ENCODE results near the gene LOXL1. TPM values are rescaled to one million over a fixed set of nuclear protein-coding genes. Genes with fewer than 3 reads are reported as not detected.

LOXL1 gene, protein sequence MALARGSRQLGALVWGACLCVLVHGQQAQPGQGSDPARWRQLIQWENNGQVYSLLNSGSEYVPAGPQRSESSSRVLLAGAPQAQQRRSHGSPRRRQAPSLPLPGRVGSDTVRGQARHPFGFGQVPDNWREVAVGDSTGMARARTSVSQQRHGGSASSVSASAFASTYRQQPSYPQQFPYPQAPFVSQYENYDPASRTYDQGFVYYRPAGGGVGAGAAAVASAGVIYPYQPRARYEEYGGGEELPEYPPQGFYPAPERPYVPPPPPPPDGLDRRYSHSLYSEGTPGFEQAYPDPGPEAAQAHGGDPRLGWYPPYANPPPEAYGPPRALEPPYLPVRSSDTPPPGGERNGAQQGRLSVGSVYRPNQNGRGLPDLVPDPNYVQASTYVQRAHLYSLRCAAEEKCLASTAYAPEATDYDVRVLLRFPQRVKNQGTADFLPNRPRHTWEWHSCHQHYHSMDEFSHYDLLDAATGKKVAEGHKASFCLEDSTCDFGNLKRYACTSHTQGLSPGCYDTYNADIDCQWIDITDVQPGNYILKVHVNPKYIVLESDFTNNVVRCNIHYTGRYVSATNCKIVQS
- total RNA-seq, result 16.6 TPM

DNA sequence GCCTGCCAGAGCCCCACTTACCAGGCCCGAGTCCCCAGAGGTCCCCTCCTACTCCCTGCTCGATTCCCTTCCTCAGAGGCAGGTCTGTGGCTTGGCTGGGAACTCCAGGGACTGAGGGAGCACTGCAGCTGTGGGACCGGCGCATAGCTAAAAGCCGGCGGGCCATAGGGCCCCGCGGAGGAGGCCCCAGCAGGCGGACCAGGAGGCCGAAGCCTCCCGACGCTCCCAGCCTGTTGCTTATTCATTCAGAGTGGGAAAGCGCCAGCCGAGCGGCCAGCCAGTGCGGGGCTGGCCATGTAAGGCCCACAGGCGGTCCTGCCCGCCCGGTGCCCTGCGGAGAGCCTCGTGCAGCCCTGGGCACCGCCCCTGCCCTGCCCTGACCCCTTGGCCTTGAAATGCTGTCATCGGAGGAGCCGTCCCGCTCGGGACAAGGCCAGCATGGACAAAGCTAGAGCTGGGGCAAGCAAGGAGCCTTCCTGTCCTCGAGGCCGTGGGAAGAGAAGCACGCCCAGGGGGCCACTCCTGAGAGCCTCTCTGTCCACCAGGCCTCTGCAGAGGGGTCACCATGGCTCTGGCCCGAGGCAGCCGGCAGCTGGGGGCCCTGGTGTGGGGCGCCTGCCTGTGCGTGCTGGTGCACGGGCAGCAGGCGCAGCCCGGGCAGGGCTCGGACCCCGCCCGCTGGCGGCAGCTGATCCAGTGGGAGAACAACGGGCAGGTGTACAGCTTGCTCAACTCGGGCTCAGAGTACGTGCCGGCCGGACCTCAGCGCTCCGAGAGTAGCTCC is at the start of gene LOXL1:
TSS of gene LOXL1 (plus strand) at position 244 of the 784 bp plus-strand sequence. CDS start at position 566, 322 bp downstream.
- intact Hi-C loops (cut with DNase I), result no loop called here
- ATAC-seq (peak; percentile 80), DNase-seq (ENCODE audit: low spot score) (peak; percentile 78)

DNA sequence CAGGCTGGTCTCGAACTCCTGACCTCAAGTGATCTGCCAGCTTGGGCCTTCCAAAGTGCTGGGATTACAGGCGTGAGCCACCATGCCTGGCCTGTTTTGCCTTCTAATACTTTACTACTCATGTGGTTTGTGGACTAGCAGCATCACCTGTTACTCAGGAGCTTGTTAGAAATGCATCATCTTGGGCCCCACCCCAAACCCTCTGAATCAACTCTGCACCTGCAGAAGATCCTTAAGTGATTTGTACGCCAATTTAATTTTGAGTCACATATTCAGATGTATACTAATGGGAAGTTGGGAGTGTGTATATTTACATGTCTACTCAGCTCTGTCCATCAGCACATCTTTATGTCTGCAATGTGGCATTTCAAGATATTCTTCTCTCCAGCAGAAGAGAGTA is 46.8 kb upstream of the LOXL1 start:
- DNase-seq (ENCODE audit: low spot score) (peak; percentile 23), ATAC-seq (no peak)
- intact Hi-C loops (cut with DNase I), result no loop called here

DNA sequence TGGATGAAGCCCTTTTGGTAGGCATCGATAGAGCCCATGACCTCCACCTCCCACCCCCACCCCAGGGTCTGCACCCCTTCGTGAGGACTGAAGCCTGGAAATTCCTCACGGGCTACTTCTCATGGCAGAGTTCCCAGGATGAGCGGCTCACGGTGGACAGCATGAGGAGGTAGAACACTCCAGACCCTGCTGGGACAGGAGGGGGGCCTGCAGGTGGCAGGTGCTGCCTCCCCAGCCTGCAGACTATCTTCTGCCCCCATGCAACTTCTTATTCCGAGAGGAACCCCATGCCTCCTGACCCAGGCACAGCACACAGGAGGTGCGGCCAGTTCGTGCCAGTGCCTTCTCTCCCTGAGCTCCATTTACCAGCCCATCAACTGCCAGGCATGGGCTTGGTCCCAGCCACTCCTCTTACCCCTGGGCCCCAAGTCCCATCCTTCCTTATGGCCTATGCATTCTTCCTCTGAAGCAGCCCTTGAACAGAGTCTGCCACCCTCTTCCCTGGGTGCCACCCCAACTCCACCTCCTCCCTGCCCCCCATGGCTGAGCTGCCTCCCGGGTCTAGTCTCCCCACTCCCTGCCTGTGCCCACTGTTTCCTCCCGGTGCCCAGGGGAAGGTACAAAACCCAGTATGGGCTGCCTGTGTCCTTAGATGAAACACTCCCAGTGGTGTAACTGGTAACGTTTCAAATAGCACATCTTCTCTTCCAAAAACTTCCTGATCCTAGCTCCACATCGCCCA is 44.5 kb upstream of the LOXL1 start:
- ATAC-seq (no peak), DNase-seq (ENCODE audit: low spot score) (peak; percentile 46)
- intact Hi-C loops (cut with DNase I), result no loop called here

DNA sequence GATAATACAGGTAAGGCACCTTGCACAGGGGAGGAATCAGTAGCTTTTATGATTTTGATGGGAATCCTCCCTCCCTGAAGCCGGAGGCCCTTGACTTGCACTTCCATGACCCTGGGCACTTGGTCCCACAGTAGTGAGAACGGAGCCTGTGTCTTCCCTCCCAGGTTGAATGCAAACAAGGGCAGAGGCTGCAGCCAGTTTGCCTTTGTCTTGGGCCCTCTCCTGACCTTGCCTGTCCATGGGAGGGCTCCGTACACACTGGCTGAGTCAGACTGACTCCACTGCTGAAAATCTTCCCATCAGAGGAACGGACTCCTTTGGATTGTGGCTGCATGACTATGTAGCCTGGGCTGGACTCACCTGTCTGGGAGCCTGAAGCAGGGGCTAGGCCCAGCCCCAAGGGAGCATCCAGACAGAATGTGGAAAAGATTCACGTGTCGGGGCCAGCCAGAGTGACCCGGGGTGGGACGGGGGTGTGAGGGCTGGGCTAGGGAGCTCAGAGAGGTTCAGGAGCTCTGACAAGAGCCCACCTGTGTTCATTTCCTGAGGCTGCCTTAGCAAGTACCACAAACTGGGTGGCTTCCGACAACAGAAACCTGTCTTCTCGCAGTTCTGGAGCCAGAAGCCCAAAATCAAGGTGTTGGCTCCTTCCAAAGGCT is 43.4 kb upstream of the LOXL1 start:
- peak; percentile 23 for DNase-seq (ENCODE audit: low spot score)
- intact Hi-C loops (cut with DNase I), result no loop called here
- no peak for ATAC-seq

DNA sequence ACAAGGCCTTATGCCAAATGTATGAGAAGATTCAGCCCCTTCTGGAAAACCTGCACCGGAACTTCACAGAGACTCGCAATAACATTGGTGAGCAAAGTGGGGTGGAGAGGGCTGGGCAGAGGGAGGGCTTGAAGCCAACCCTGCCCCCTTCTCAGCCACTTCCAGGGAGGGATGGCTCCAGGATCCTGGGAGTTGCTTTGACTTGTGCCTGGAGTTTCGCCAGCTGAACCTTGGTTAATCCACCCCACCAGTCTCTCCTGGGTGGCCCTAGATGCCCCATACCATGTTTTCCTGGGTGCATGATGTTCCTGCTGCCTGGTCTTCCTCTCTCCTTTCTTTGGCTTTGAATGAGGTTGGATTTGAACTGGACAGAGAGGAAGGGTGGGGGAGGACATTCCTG is 42.1 kb upstream of the LOXL1 start:
- ATAC-seq, result no peak
- peak; percentile 31 for DNase-seq (ENCODE audit: low spot score)
- intact Hi-C loops (cut with DNase I), result no loop called here

DNA sequence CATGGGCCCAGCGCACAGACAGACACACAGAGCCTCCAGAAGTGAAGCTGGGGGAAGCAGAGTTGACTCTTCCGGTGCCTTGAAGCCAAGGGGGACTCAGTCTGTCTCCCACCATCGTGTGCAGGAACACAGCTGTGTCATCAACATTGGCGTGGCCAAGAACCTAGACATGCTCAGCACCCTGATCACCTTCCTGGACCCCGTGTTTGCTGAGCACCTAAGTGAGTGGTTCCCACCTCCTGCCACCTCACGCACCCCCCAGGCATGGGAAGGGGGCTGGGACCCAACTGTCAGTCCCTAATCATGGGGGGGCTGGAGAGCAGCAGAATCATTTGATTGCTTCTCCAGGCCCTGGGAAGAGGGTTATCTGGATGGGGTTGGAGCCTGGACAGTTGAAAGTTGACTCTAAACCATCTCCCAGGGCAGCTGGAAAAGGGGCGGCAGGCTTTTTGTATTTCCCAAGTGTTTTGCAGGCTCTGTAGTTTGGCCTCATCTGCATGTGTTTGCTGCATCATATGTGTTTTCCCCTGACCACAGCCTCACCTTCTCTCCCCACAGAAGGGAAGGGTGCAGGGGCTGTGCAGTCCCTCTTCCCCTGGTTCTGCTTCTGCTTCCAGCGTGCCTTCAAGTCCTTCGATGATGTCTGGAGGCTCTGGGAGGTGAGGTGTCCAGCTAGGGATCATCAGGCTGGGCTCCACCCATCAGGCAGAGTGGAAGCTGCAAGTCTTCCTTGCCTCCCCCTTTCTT is 40.1 kb upstream of the LOXL1 start:
- intact Hi-C loops (cut with DNase I), result no loop called here
- DNase-seq (ENCODE audit: low spot score), result no peak
- no peak for ATAC-seq

DNA sequence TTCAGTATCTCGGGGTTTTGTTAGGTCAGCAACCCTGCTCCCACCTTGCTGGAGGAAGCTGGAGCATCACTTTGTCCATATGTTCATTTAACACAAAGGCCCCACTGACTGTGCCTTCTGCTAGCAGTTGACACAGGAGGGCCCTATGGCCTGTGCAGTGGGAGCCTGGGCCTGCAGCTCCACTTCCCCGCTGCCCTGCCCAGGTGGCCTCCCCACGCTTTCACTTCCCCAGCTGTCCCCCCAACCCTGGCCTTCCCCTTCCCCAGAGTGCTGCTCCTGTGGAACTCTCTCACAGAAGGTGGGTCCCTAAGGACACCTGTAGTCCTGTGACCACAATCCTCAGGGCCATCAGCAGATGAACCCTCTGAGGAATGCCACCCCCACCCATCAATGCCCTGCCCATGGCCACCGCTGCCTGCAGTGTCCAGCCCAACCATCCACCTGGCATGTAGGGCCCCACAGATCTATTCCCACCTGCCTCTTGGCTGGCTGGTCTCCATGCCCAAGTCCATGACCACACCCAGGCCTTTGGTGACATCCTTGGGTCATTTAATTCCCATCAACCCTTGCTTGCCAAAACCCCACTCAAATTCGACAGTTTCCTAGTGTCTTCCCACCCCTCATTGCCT is 39.4 kb upstream of the LOXL1 start:
- peak; percentile 34 for DNase-seq (ENCODE audit: low spot score)
- intact Hi-C loops (cut with DNase I), result no loop called here

DNA sequence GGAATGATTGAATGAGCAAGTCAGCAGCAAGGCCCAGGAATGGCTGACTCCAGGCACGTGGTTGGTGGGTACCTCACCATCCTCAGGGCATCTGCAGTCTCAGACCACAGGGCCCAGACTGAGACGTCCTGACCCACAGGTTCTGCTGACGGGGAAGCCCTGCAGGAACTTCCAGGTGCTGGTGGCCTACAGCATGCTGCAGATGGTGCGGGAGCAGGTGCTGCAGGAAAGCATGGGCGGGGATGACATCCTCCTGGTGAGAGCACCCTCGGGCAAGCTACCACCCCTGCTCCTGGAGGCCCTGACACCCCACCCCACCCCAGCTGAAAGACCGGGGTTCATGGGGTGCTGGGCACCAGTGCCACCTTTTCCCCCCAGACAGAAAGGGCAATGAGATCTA is 38.8 kb upstream of the LOXL1 start:
- DNase-seq (ENCODE audit: low spot score) (peak; percentile 37), ATAC-seq (no peak)
- intact Hi-C loops (cut with DNase I), result no loop called here

More for the DNA sequence above, 39.4 kb upstream of the LOXL1 start:
- ATAC-seq, result no peak

DNA sequence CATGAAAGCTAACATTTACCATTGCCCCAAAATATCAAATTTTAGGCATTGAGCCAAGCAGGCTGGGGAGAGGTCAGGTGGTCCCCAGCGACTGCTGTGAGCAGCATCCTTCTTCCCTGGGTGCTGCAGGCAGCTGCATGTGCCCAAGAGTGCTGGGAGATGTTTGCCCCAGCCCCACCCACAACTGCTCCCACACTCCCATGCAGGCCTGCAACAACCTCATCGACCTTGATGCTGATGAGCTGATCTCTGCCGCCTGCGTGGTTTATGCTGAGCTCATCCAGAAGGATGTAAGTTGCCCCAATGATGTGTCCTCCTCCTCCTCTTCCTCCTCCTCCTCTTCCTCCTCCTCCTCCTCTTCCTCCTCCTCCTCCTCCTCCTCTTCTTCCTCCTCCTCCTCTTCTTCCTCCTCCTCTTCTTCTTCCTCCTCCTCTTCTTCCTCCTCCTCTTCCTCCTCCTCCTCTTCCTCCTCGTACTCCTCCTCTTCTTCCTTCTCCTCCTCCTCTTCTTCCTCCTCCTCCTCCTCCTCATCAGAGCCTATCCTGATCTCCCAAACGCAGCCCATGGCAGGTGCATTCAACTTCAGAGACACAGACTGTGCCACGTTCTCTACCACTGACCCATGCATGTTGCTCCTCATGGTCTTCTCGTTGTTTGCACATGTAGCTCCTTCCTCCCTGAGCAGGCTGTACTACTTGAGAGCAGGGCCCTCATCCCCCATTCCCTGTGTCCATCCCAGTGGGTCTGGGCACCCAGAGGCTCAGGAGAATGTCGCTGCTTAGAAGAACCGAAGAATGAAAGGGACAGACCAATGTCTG is 37.8 kb upstream of the LOXL1 start:
- DNase-seq (ENCODE audit: low spot score) (peak; percentile 28), ATAC-seq (no peak)
- intact Hi-C loops (cut with DNase I), result loop anchor here (1.0 kb wide), 1 partner anchor 21 kb away; no protein-coding TSS in a partner anchor

DNA sequence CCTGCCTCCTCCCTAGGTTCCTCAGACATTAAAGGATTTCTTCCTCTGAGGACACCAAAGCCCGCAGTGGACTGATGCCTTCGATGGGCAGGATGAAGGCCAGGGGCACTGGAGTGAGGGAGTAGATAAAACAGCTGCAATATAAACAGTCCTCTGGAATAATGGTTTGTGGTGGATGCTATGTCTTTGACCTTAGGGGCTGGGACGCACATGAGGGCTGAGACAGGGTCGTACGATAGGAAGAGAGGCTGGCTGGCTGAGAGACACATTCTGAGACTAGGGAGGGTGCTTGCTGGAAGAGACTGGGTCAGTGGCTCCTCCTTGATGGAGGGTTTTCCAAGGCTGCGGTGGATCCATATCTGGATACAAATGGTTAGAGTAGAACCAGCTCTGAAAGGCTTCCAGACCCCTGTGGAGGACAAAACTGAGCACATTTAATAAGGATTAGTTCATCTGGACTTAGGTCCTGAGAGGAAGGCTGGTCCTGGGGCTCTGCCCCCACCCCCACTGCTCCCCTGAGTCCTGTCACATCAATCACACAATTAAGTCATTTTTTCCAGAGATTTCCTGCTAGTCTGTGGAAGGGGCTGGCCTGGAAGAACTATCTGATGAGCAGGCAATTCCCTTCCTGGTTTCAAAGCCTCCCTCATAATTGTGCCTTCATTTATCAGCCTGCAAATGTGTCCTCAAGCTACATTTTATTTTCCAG is 37.1 kb upstream of the LOXL1 start:
- no peak for ATAC-seq
- DNase-seq (ENCODE audit: low spot score), result peak; percentile 15
- intact Hi-C loops (cut with DNase I), result loop anchor here (1.0 kb wide), 1 partner anchor 22 kb away; no protein-coding TSS in a partner anchor

DNA sequence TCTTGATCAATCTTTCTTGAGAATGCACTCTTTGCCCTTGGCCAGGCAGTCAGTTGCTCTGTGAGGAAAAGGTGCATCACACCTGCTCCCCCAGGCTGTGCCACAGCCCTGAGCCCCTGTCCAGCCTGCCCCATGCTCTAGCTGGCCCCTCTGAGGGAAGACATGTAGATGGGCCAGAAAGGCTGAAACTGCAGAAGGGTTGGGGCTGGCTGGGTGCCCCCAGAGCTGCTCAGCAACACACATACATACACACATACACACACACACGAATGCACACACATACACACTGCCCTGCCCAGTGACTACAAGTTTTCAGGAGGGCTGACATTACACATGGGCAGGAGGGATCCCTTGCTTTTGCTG is 36.5 kb upstream of the LOXL1 start:
- no peak for ATAC-seq
- intact Hi-C loops (cut with DNase I), result loop anchor here (1.0 kb wide), 1 partner anchor 22 kb away; no protein-coding TSS in a partner anchor
- no peak for DNase-seq (ENCODE audit: low spot score)

DNA sequence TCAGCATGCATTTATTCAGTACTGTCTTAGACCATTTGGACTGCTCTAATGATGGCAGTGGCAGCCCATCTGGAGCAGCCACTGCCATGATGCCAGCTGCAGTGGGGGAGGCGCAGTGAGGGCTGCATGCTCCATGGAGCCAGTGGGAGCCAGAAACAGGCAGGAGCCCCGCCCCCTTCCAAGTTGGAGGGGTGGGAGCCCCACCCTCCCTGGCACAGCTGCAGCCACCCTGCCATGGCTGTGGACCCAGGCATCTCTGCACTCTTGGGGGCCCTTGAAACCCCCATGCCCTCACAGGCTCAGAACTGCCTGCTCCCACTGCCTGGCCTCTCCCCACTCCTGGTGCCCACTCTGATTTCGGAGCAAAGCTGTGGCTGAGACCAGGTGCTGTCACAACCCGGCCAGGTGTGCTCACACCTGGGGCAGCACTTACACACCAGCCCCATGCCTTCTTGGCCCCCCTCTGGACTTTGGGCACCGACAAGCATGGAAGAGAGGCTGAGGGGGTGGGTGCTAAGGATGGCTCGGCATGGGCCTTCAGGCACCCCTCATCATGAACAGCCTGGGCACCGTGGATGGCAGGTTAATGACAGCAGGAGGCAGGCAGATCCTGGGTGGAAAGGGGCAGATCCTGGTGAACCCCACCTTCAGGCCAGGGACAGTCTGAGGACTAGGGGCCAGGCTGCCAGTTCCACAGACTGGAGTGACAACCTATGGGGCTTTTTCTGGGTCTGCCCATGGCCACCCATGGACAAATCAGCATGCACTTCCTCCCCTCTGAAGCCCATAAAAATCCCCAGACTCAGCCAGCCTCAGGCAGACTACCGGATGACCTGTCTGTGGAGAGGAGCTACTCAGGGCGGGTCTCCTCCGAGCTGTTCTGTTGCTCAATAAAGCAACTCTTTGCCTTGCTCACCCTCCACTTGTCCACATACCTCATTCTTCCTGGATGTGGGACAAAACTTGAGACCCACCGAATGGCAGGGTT is 34.6 kb upstream of the LOXL1 start:
- intact Hi-C loops (cut with DNase I), result no loop called here
- DNase-seq (ENCODE audit: low spot score), result peak; percentile 38

DNA sequence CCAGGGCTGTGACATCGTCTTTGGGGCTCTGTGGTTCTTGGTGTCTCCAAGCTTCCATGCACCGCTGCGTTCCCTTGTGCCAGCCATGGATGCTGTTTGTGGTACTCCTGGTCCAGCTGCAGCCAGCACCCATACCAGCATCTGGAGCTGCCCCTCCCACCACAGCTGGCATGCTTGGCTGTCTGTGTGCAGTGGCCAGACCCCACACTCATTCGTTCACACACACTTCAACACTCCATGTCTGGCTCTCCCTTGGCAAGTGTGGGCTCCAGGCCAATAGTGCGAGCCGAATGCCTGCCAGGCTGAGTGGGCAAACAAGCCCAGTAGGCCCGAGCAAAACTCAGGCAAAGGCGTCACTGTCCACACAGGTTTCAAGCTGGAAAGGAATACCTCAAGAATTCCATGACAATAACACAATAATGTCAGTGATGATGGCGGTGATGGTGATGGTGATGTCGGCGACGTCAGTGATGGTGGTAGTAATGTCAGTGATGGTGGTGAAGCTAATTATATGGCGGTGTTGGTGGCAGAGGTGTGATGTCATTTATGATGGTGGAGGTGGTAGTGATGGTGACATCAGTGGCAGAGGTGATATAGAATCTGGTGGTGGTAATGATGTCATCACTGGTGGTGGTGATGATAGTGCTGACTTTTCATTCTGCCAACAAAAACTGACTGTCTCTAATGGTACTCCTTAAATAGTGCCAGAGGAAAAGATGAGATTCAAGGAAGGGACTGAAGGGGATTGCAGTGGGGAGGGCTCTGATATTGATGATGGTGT is 33.6 kb upstream of the LOXL1 start:
- no peak for DNase-seq (ENCODE audit: low spot score)

More for the DNA sequence above, 34.6 kb upstream of the LOXL1 start:
- no peak for ATAC-seq

DNA sequence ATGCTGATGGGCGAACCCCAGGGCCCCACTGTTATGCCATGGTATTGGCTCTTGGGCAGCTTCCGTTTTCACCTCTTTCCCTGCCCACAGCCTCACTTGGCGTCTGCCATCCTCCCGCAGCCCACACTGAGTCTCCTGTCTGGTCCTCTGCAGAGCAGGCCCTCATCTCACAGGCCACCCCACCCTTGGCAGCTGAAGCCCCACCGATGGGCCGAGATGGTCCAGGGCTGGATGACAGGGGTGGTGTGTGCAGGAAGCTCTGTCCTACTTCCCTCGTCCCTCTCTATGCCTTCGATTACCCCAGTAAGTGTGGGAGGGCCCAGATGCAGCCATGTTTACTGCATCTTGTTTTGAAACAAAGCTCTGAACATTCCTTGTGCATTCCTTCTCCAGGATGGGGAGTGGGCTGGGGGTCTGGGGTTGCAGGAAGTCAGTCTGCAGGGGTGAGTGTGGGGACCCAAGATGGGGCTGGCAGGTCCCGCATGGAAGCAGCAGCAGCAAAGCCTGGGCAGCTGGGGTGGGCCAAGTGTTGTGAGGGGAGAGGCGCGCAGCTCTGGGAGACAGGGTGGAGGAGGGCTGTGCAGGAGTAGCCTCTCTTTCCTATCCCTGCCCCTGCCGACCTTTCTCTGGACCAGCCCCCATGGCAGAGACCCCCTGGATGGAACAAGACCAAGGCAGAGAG is 32.0 kb upstream of the LOXL1 start:
- ATAC-seq (no peak), DNase-seq (ENCODE audit: low spot score) (peak; percentile 35)
- intact Hi-C loops (cut with DNase I), result no loop called here

More for the DNA sequence above, 33.6 kb upstream of the LOXL1 start:
- no peak for ATAC-seq
- intact Hi-C loops (cut with DNase I), result no loop called here
